NCI-H128 (cell line): ENCODE data around the gene SARDH.
"Not testable (repeated sequence)": the region's sequence is repeated elsewhere in the genome, so short reads cannot be mapped to it uniquely, and the experiment has no call there.

Experiments
- DNase-seq: peaks from one replicate; lab custom pipeline; 2025; ENCODE audit not compliant: unreplicated experiment; lab: John Stamatoyannopoulos, UW

The SARDH gene

DNA sequence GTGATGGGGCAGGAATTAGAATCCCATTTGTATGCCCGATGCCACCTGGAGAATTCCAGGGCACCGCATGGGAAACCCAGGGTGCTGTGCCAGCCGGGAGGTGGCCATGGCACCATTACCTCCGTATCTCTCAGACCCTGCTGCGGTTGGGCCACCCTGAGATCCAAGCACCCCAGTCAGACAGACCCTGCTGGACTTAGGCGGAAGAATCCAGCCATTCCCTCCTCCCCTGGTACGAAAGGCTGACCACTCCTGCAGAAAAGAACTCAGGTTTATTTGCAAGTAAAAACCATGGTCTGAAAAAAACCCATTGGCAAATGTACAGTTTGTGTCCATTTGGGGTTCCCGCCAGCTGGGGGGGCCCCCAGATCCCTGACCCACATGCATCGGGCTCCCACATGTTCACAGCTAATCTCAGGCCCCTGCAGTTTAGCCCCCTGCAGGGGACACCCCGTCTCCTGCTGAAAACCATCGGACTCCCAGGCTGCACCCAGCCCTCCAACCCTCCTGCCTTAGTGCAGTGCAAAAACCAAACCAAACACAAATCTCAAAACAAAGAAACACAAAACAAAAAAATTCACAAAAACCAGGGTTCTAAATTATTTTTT, 23.6 kb upstream of the SARDH start:
- no peak for DNase-seq

DNA sequence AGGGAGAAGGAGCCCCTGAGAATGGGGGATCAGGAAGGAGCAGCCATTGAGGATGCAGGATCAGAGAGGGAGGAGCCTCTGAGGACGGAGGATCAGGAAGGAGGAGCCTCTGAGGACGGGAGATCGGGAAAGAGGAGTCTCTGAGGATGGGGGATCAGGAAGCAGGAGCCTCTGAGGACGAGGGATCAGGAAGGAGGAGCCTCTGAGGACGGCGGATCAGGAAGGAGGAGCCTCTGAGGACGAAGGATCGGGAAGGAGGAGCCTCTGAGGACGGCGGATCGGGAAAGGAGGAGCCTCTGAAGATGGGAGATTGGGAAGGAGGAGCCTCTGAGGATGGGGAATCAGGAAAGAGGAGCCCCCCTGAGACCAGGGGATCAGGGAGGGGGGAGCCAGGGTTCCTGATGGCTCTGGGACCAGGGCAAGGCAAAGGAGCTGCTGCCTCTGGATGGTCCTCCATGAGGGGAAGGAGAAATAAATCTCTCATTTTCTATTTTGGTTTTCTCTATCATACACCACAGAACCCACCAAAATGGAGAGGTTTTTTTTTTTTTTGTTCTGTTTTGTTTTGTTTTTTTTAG, 22.6 kb upstream of the SARDH start:
- DNase-seq = no peak

DNA sequence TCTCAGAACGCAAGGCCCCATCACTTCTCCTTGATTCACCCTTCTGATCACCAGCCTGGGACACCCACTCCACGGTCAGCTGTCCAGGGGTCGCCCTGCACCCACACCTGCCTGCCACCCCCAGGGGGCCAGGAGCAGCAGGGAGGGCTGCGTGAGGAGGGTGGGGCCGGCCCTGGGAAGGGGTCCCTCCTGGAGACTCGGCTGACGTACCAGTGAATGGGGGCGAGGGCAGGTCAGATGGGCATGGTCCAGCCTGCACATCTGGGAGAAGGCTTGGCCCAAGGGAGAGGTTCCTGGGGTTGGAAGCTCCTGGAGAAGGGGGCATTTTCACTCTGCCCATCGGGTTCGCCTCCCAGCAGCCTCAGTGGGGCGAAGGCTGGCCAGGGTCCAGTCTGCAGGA, 21.8 kb upstream of the SARDH start:
- DNase-seq = no peak

GRCh38 chr9:133759146-133759900, 21.2 kb upstream of the SARDH start:
- no peak for DNase-seq

- DNase-seq = no peak
Measured at GRCh38 chr9:133758228-133758627, 20.1 kb upstream of the SARDH start.

DNA sequence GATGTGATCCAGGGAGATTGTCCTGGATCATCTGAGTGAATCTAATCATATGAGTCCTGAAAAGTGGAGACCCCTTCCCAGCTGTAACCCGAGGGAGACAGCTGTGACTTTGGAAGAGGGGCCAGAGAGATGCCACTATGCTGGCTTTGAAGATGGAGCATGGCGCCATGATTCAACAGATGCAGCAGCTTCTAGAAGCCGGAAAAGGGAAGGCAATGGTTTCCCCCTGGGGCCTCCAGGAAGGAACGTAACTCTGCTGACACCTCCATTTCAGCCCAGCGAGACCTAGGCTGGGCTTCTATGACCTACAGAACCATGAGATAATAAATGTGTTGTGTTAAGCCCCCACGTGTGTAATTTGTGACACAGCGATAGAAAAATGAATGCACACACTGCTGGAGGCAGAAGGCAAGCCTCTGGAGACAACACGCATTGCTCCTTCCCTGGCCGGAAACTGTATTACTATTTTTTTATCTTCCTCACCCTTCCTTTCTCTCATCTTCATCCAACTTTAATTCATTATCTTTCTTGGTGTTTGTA, 16.6 kb upstream of the SARDH start:
- DNase-seq = no peak

- DNase-seq = no peak
Measured at GRCh38 chr9:133754187-133754586, 16.0 kb upstream of the SARDH start.

DNA sequence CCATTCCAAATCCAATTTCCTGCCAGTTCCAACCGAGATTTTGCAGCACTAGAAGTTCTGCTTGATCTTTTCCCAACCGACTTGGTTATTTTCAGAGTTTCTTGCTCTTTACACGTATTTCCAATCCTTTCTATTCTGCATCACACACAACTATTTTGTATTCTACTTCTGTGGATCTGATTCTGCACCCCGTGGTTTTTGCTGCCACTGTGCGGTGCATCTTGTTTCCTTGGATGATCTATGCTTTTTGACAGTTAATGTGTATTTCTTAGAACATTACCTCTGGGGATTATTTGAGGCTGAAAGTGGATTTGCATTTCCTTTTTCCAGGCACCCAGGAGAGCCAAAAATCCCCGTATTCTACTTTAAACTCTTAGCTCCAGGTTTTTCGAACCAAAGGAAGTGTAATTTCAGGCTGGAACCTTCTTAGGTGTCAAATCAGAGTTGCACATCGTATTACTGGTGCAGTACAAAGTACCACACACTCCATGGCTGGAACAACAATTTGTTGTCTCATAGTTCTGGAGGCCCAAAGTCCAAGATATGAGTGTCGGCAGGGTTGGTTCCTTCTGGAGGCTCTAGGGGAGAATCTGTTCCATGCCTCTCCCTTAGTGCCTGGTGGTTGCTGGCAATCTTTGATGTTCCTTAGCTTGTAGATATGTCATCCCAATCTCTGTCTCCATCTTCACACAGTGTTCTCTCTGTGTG, 14.7 kb upstream of the SARDH start:
- no peak for DNase-seq

DNA sequence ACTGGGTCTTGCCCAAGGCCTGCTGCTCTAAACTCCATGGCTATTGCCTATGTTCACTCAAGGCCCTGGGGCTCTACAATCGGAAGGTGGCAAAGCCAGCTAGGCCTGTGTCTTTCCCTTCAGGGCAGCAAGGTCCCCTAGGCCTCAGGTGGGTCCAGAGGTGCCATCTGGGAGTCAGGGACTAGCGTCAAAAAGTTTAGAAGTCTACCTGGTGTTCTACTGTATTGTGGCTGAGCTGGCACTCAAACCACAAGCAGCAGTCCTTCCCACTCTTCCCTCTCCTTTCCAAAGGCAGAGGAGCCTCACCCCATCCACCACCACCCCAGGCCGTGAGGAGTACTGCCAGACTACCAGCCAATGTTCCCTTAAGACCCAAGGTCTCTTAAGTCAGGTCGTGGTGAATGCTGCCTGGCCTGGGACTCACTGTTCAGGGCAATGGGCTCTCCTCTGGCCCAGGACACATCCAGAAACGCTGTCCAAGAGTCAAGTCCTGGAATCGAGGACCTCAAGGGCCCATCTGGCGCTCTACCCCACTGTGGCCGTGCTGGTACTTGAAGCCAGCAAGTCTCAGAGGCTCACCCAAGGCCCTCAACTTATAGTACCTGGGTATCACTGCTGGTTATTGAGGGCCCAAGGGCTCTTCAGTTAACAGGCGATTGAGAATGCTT, 13.0 kb upstream of the SARDH start:
- no peak for DNase-seq

DNA sequence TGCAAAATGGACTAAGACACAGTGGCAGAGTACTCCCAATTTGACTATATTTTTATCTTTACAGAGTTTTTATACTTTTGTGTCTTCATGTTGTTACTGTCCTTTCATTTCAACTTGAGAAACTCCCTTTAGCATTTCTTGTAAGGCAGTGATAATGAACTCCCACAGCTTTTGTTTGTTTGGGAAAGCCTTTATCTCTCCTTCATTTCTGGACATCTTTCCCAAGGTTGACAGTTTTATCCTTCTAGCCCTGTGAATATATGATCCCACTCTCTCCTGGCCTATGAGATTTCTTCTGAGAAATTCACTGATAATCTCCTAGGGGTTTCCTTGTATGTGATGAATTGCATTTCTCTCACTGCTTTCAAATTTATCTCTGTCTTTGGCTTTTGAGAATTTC, 9.2 kb upstream of the SARDH start:
- no peak for DNase-seq

GRCh38 chr9:133744528-133744927, 6.4 kb upstream of the SARDH start:
- DNase-seq = not testable (repeated sequence)

- DNase-seq = peak; percentile 9
Measured at GRCh38 chr9:133742849-133743444, 4.8 kb upstream of the SARDH start.

- DNase-seq = no peak
Measured at GRCh38 chr9:133742251-133742650, 4.1 kb upstream of the SARDH start.

GRCh38 chr9:133741716-133742115, 3.6 kb upstream of the SARDH start:
- no peak for DNase-seq

DNA sequence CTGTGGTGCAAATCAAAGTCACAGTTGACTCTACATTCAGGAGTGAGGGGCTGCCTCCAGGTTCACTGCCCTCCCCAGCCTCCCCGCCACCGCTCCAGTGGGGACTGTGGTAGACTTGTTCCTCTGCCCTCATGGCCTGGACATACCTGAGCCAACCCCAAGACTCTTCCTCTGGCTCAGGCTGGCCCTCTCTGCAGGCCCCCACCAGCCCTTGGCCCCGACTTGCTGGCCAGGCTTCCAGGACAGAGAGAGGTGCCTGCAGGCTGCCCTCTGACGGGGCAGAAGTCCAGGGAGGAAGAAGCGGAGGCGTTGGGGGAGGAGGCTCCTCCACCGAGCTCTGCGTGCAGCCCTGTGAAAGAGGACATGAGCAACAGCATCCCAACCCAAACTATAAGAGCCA, 2.8 kb upstream of the SARDH start:
- DNase-seq = no peak

- no peak for DNase-seq
Measured at GRCh38 chr9:133739408-133740280, 1.5 kb upstream of the SARDH start.

- no peak for DNase-seq
Measured at GRCh38 chr9:133738640-133739225, 581 bp upstream of the SARDH start.

DNA sequence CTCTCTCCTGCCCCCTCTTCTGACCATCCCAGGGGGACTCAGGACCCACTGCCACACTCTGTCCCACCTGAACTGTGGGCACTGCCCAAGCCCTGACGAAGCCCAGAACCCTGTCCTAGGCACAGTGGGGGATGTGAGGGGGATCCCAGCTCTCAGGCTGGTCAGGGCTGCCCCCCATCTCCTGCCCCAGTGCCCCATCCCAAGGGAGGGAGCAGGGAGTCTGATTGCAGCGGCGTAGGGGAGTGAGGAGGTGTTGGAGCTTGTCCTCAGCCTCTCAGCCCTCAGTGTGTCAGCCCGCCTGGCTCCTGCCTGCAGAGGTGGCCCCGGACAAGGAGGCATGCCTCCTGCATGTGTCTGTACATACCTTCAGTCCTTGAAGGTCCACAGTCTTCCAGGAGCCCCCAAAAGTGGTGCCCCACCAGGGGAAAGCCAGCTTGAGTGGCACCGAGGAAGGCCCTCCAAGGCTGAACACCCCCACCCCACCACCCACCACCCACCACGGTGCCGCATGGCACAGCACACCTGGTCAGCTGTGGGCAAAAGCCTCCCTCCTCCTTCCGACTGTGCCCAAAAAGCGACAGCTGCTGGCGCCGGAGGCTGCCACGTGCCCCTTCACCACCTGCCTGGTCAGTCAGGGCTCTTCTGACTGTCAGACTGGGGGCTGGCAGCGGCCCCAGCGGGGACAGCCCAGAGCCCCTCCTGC, 930 bp downstream of the SARDH start:
- no peak for DNase-seq

- DNase-seq = no peak
Measured at GRCh38 chr9:133735931-133736330, 2.2 kb downstream of the SARDH start.
